ENCODE results near the gene CATSPERZ.
"Not testable (repeated sequence)": the region's sequence is repeated elsewhere in the genome, so short reads cannot be mapped to it uniquely, and the experiment has no call there.

Gene CATSPERZ

DNA sequence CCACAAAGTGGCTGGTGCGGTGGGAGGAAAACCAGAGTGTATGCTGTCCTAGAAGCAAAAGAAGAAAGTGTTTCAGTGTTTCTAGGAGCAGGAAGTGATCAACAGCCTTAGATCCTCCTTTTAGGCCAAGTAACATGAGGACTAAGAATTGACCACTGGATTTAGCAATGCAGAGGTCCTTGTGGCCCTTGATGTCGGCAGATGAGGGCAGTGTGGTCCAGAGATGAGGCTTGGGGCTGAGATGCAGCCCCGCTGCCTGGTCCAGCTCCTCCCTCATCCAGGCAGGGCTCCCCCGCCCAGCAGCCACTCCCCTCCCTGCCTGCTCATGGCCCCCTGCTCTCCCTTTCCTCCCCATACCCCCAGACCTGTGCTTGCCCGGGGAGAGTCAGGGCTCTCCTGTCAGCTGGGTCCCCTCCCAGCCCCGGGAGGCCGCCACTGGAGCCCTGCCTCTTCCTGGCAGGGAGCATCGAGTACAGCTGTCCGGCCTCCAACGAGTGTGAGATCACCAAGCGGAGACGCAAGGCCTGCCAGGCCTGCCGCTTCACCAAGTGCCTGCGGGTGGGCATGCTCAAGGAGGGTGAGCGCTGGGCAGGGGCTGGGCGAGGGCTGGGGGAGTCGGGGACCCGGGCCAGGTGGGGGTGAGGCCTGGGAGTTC is 13.5 kb downstream of the CATSPERZ start:
- no peaks in the 10 kb centered on the region for H3K27me3 ChIP-seq (ENCODE audit: insufficient read depth, poor library complexity, severe bottlenecking)
- H3K9me3 ChIP-seq (ENCODE audit: severe bottlenecking): no peaks in the 10 kb centered on the region
- H3K36me3 ChIP-seq (ENCODE audit: low read depth): peaks cover 24% of the 10 kb centered on the region
- DNase-seq (ENCODE audit: low spot score) (peak; percentile 67), ATAC-seq (ENCODE audit: low read depth) (no peak)
- TF ChIP-seq, protein P1, sequence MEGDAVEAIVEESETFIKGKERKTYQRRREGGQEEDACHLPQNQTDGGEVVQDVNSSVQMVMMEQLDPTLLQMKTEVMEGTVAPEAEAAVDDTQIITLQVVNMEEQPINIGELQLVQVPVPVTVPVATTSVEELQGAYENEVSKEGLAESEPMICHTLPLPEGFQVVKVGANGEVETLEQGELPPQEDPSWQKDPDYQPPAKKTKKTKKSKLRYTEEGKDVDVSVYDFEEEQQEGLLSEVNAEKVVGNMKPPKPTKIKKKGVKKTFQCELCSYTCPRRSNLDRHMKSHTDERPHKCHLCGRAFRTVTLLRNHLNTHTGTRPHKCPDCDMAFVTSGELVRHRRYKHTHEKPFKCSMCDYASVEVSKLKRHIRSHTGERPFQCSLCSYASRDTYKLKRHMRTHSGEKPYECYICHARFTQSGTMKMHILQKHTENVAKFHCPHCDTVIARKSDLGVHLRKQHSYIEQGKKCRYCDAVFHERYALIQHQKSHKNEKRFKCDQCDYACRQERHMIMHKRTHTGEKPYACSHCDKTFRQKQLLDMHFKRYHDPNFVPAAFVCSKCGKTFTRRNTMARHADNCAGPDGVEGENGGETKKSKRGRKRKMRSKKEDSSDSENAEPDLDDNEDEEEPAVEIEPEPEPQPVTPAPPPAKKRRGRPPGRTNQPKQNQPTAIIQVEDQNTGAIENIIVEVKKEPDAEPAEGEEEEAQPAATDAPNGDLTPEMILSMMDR (IDR thresholded peaks at IDR 0.05; ENCODE audit: poor library complexity, severe bottlenecking): no peak
- H3K27ac ChIP-seq (ENCODE audit: poor library complexity, severe bottlenecking): peak overlapping the region; percentile 82
- H3K4me1 ChIP-seq (ENCODE audit: insufficient read depth, poor library complexity, severe bottlenecking): peaks cover 8% of the 10 kb centered on the region
- no peak overlapping the region for H3K4me3 ChIP-seq (ENCODE audit: severe bottlenecking)

DNA sequence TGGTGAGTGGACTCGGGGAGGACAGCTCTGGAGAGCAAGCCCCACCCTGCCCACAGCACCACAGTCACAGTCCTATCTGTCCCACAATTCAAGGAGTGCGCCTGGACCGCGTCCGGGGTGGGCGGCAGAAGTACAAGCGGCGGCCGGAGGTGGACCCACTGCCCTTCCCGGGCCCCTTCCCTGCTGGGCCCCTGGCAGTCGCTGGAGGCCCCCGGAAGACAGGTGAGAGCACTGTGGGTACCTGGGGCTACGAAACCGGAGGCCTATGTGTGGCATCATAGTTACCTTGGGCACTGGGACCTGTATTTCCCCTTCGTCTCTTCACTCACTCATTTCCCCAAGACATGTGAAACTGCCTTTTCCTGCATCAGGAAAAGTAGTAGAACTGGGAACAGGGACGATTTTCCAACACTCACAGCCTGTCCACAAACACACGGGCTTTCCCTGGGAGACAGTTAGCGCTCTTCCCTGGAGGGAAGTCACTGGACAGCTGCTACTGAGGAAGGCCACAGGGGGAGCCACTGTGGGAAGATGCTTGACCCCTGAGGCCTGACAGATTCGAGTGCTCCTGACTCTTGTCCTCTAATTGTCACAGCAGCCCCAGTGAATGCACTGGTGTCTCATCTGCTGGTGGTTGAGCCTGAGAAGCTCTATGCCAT is 14.1 kb downstream of the CATSPERZ start:
- TF ChIP-seq, protein P1 (IDR thresholded peaks at IDR 0.05; ENCODE audit: poor library complexity, severe bottlenecking): no peak
- ATAC-seq (ENCODE audit: low read depth): no peak
- H3K4me1 ChIP-seq (ENCODE audit: insufficient read depth, poor library complexity, severe bottlenecking): peaks cover 9% of the 10 kb centered on the region
- H3K27ac ChIP-seq (ENCODE audit: poor library complexity, severe bottlenecking): peak overlapping the region; percentile 82
- no peaks in the 10 kb centered on the region for H3K9me3 ChIP-seq (ENCODE audit: severe bottlenecking)
- H3K27me3 ChIP-seq (ENCODE audit: insufficient read depth, poor library complexity, severe bottlenecking): no peaks in the 10 kb centered on the region
- DNase-seq (ENCODE audit: low spot score): no peak
- H3K4me3 ChIP-seq (ENCODE audit: severe bottlenecking): no peak overlapping the region
- peaks cover 24% of the 10 kb centered on the region for H3K36me3 ChIP-seq (ENCODE audit: low read depth)

DNA sequence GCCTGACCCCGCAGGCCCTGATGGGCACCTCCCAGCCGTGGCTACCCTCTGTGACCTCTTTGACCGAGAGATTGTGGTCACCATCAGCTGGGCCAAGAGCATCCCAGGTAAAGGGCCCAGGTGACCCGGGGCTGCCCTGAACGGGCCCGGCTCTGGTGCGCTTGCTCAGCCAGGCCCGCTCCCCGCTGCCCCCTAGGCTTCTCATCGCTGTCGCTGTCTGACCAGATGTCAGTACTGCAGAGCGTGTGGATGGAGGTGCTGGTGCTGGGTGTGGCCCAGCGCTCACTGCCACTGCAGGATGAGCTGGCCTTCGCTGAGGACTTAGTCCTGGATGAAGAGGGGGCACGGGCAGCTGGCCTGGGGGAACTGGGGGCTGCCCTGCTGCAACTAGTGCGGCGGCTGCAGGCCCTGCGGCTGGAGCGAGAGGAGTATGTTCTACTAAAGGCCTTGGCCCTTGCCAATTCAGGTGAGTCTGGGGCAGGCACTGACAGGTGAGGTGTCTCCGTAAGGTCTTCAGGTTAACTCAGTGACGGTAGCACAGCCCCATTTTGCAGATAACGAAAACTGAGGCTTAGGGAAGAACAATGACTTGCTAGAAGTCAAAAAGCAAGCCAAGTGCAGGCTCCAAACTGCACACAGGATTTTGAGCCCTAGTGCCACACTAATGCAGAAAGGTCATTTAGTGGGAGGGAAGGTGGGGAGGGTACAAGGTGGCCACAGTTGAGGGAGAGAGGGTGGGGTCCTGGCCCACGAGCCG is 14.8 kb downstream of the CATSPERZ start:
- peak; percentile 46 for DNase-seq (ENCODE audit: low spot score)
- no peak overlapping the region for H3K27ac ChIP-seq (ENCODE audit: poor library complexity, severe bottlenecking)
- H3K36me3 ChIP-seq (ENCODE audit: low read depth): peaks cover 29% of the 10 kb centered on the region
- ATAC-seq (ENCODE audit: low read depth): no peak
- H3K27me3 ChIP-seq (ENCODE audit: insufficient read depth, poor library complexity, severe bottlenecking): no peaks in the 10 kb centered on the region
- H3K4me3 ChIP-seq (ENCODE audit: severe bottlenecking): no peak overlapping the region
- TF ChIP-seq, protein P1 (IDR thresholded peaks at IDR 0.05; ENCODE audit: poor library complexity, severe bottlenecking): no peak
- H3K9me3 ChIP-seq (ENCODE audit: severe bottlenecking): no peaks in the 10 kb centered on the region
- H3K4me1 ChIP-seq (ENCODE audit: insufficient read depth, poor library complexity, severe bottlenecking): peaks cover 15% of the 10 kb centered on the region

DNA sequence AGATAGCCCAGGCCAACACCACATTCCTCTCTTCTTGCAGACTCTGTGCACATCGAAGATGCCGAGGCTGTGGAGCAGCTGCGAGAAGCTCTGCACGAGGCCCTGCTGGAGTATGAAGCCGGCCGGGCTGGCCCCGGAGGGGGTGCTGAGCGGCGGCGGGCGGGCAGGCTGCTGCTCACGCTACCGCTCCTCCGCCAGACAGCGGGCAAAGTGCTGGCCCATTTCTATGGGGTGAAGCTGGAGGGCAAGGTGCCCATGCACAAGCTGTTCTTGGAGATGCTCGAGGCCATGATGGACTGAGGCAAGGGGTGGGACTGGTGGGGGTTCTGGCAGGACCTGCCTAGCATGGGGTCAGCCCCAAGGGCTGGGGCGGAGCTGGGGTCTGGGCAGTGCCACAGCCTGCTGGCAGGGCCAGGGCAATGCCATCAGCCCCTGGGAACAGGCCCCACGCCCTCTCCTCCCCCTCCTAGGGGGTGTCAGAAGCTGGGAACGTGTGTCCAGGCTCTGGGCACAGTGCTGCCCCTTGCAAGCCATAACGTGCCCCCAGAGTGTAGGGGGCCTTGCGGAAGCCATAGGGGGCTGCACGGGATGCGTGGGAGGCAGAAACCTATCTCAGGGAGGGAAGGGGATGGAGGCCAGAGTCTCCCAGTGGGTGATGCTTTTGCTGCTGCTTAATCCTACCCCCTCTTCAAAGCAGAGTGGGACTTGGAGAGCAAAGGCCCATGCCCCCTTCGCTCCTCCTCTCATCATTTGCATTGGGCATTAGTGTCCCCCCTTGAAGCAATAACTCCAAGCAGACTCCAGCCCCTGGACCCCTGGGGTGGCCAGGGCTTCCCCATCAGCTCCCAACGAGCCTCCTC is 15.7 kb downstream of the CATSPERZ start:
- peaks cover 38% of the 10 kb centered on the region for H3K36me3 ChIP-seq (ENCODE audit: low read depth)
- DNase-seq (ENCODE audit: low spot score): peak; percentile 53
- not testable (repeated sequence) for H3K4me1 ChIP-seq (ENCODE audit: insufficient read depth, poor library complexity, severe bottlenecking); H3K27me3 ChIP-seq (ENCODE audit: insufficient read depth, poor library complexity, severe bottlenecking); H3K9me3 ChIP-seq (ENCODE audit: severe bottlenecking); H3K4me3 ChIP-seq (ENCODE audit: severe bottlenecking); ATAC-seq (ENCODE audit: low read depth)
- peak overlapping the region; percentile 95 for H3K27ac ChIP-seq (ENCODE audit: poor library complexity, severe bottlenecking)
